Osteoblast (primary cell): ENCODE data around the gene DNAI1. TPM values are rescaled to one million over a fixed set of nuclear protein-coding genes. Genes with fewer than 3 reads are reported as not detected.
A peak's percentile ranks its signal among the peaks of the same experiment; 100 is the strongest.
"Not testable (repeated sequence)": the region's sequence is repeated elsewhere in the genome, so short reads cannot be mapped to it uniquely, and the experiment has no call there.

Experiments
- DNase-seq: peaks from one replicate; pipeline ENCODE4 v3.0.0; 2011; ENCODE audit warnings: low spot score, mixed read lengths; ENCODE audit not compliant: insufficient read length; ENCODE audit errors: missing footprints
- H2AFZ ChIP-seq: 2 replicates; pipeline ENCODE4 v1.6.0; 2011; ENCODE audit warnings: mild to moderate bottlenecking, low read length
- H3K27ac ChIP-seq: 2 replicates; pipeline ENCODE4 v1.5.1; 2011; ENCODE audit warnings: mild to moderate bottlenecking, low read depth, low read length, moderate library complexity
- H3K27me3 ChIP-seq: 2 replicates; pipeline ENCODE4 v1.6.0; 2012; ENCODE audit warnings: mild to moderate bottlenecking, control low read depth, inconsistent platforms, low read length, moderate library complexity; ENCODE audit not compliant: insufficient read depth
- H3K36me3 ChIP-seq: 2 replicates; pipeline ENCODE4 v1.5.1; 2011; ENCODE audit warnings: mild to moderate bottlenecking, low read length, control low read depth, moderate library complexity; ENCODE audit not compliant: insufficient read depth
- H3K4me1 ChIP-seq: 2 replicates; pipeline ENCODE4 v1.5.1; 2011; ENCODE audit warnings: mild to moderate bottlenecking, low read length, control low read depth, moderate library complexity; ENCODE audit not compliant: insufficient read depth
- H3K4me2 ChIP-seq: 2 replicates; pipeline ENCODE4 v1.6.0; 2011; ENCODE audit warnings: mild to moderate bottlenecking, low read length; ENCODE audit not compliant: insufficient read depth
- H3K4me3 ChIP-seq: fragments of 200-600 bp; sonication (generic); 3 replicates; pipeline ENCODE4 v1.5.1; 2012; ENCODE audit warnings: mild to moderate bottlenecking, low read length, inconsistent platforms; ENCODE audit not compliant: insufficient read depth
- H3K79me2 ChIP-seq: 2 replicates; pipeline ENCODE4 v1.6.0; 2012; ENCODE audit warnings: mild to moderate bottlenecking, low read length, control low read depth, inconsistent platforms; ENCODE audit not compliant: insufficient read depth
- H3K9me3 ChIP-seq: 2 replicates; pipeline ENCODE4 v1.5.1; 2011; ENCODE audit warnings: low read depth, low read length, control low read depth
- H4K20me1 ChIP-seq: 2 replicates; pipeline ENCODE4 v1.6.0; 2012; ENCODE audit warnings: mild to moderate bottlenecking, low read length, control low read depth; ENCODE audit not compliant: insufficient read depth
- total RNA-seq: library from RNA; depleted of rRNA; stranded (reverse); fragments of >200 nt; gene quantifications from 2 replicates; pipeline ENCODE4 v1.2.3, GENCODE V29; 2012
- TF ChIP-seq, protein P1 (sequence below): IDR thresholded peaks from 2 replicates; pipeline ENCODE4 v1.5.1; 2011; ENCODE audit warnings: mild to moderate bottlenecking, low read depth, low read length, moderate library complexity; ENCODE audit errors: extremely low read depth

Gene DNAI1
- total RNA-seq, 1 donor = 47.4 TPM

DNA sequence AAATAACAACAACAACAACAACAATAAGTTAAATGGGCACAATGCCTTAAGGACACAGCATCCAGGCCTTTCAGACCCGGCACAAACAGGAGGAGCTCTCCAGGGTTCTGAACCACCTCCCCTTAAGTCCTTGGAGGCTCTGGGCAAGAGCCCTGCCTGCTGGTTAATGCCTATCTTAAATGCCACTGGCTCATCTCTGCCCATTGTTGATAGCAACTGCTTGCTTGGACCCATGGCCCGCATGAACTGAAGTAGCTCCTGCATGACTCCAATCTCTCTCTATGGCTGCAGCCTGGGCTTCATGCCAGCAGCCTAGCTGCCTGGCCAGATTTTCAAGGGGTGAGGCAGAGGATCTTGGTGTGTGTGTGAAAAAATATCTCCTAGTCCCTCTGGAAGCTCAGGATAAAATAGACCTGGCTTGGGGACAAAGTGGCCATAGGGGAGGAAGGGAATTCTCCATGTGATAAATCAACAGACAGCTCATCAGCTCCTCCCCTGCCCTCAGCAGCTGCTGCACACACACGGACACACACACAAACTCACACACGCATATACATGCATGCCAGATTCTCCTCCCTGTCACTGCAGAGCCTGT, 27.7 kb upstream of the DNAI1 start:
- H3K79me2 ChIP-seq = no peaks in the 10 kb centered on the region
- no peaks in the 10 kb centered on the region for H3K36me3 ChIP-seq
- peaks cover 70% of the 10 kb centered on the region for H4K20me1 ChIP-seq
- no peak overlapping the region for H3K4me2 ChIP-seq
- H3K4me3 ChIP-seq = no peak overlapping the region
- TF ChIP-seq, protein P1, sequence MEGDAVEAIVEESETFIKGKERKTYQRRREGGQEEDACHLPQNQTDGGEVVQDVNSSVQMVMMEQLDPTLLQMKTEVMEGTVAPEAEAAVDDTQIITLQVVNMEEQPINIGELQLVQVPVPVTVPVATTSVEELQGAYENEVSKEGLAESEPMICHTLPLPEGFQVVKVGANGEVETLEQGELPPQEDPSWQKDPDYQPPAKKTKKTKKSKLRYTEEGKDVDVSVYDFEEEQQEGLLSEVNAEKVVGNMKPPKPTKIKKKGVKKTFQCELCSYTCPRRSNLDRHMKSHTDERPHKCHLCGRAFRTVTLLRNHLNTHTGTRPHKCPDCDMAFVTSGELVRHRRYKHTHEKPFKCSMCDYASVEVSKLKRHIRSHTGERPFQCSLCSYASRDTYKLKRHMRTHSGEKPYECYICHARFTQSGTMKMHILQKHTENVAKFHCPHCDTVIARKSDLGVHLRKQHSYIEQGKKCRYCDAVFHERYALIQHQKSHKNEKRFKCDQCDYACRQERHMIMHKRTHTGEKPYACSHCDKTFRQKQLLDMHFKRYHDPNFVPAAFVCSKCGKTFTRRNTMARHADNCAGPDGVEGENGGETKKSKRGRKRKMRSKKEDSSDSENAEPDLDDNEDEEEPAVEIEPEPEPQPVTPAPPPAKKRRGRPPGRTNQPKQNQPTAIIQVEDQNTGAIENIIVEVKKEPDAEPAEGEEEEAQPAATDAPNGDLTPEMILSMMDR = no peak
- H3K27me3 ChIP-seq = no peaks in the 10 kb centered on the region
- DNase-seq = peak; percentile 94
- no peaks in the 10 kb centered on the region for H3K9me3 ChIP-seq
- no peak overlapping the region for H2AFZ ChIP-seq
- H3K4me1 ChIP-seq = peaks cover 6% of the 10 kb centered on the region
- no peak overlapping the region for H3K27ac ChIP-seq

GRCh38 chr9:34431667-34432066, 26.9 kb upstream of the DNAI1 start:
- no peaks in the 10 kb centered on the region for H3K27me3 ChIP-seq
- no peak overlapping the region for H2AFZ ChIP-seq
- no peaks in the 10 kb centered on the region for H3K36me3 ChIP-seq
- TF ChIP-seq, protein P1 = no peak
- peaks cover 67% of the 10 kb centered on the region for H4K20me1 ChIP-seq
- H3K4me3 ChIP-seq = no peak overlapping the region
- H3K9me3 ChIP-seq = no peaks in the 10 kb centered on the region
- no peak overlapping the region for H3K27ac ChIP-seq
- no peak overlapping the region for H3K4me2 ChIP-seq
- H3K79me2 ChIP-seq = no peaks in the 10 kb centered on the region
- DNase-seq = no peak
- peaks cover 6% of the 10 kb centered on the region for H3K4me1 ChIP-seq

DNA sequence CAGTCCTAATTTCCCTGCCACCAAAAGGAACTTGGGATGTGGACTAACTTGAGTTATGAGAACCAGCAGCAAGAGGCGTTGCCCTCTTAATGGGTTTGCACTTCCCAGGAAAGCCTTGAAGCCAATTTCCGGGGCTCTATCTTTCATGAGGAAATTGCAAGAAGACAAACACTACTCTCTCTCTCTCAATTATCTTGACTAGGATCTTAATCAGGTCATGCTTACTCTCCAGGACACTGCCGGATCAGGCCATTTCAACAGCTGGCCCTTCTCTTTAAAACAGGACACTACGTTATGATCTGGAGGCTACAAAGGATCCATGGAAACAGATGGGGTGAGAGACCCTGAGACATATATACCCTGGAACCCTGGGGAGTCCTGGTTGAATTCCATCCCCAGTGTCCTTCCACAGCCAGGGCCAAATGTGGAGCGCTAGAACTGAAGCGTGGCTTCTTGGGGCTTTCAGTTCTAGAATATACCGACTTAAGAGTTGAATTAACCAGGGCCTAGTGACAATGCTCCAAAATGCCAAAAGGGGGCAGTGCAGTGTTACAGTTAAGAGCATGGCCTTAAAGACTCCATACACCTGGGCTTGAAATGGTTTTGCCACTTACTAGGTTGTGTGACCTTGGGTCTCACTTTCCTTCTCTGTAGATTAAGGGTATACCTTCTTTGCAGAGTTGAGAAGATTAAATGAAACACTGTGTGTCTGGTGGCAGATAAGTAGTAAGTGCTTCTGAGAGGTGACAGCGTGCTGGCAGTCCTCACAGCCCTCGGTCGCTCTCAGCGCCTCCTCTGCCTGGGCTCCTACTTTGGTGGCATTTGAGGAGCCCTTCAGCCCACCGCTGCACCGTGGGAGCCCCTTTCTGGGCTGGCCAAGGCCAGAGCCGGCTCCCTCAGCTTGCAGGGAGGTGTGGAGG, 21.3 kb upstream of the DNAI1 start:
- DNase-seq = peak; percentile 91
- H2AFZ ChIP-seq = no peak overlapping the region
- H4K20me1 ChIP-seq = peaks cover 45% of the 10 kb centered on the region
- TF ChIP-seq, protein P1 = peak; percentile 86
- peaks cover 3% of the 10 kb centered on the region for H3K4me1 ChIP-seq
- H3K79me2 ChIP-seq = peaks cover 10% of the 10 kb centered on the region
- no peak overlapping the region for H3K4me2 ChIP-seq
- no peak overlapping the region for H3K27ac ChIP-seq
- H3K36me3 ChIP-seq = no peaks in the 10 kb centered on the region
- H3K4me3 ChIP-seq = no peak overlapping the region
- no peaks in the 10 kb centered on the region for H3K27me3 ChIP-seq
- H3K9me3 ChIP-seq = no peaks in the 10 kb centered on the region

DNA sequence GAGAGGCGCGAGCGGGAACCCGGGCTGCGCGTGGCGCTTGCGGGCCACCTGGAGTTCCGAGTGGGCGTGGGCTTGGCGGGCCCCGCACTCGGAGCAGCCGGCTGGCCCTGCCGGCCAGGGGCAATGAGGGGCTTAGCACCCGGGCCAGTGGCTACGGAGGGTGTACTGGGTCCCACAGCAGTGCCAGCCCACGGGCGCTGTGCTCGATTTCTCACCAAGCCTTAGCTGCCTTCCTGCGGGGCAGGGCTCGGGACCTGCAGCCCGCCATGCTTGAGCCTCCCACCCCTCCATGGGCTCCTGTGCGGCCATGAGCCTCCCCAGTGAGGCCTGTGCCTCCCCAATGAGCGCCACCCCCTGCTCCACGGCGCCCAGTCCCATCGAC, 20.7 kb upstream of the DNAI1 start:
- not testable (repeated sequence) for DNase-seq, H3K4me3 ChIP-seq, H3K27ac ChIP-seq, H3K4me2 ChIP-seq, H2AFZ ChIP-seq, H3K9me3 ChIP-seq, H3K36me3 ChIP-seq, H3K27me3 ChIP-seq, H3K4me1 ChIP-seq
- Histone ChIP-seq H4K20me1 (peaks cover 42% of the 10 kb centered on the region), H3K79me2 (peaks cover 15% of the 10 kb centered on the region)

DNA sequence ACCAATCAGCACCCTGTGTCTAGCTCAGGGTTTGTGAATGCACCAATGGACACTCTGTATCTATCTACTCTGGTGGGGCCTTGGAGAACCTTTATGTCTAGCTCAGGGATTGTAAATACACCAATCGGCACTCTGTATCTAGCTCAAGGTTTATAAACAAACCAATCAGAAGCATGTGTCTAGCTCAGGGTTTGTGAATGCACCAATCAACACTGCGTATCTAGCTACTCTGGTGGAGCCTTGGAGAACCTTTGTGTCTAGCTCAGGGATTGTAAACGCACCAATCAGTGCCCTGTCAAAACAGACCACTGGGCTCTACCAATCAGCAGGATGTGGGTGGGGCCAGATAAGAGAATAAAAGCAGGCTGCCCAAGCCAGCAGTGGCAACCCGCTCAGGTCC, 20.1 kb upstream of the DNAI1 start:
- DNase-seq, H3K27ac ChIP-seq, H3K36me3 ChIP-seq, H3K9me3 ChIP-seq, H3K27me3 ChIP-seq, H3K4me2 ChIP-seq, H2AFZ ChIP-seq, H3K4me3 ChIP-seq, H3K4me1 ChIP-seq: not testable (repeated sequence)
- Histone ChIP-seq H4K20me1 (peaks cover 42% of the 10 kb centered on the region), H3K79me2 (peaks cover 20% of the 10 kb centered on the region)
